ENCODE results near the gene ZDHHC11B.
"Not testable (repeated sequence)": the region's sequence is repeated elsewhere in the genome, so short reads cannot be mapped to it uniquely, and the experiment has no call there.

The ZDHHC11B gene

GRCh38 chr5:696191-696590 is 88.3 kb downstream of the ZDHHC11B start:
- H3K4me1 Mint-ChIP-seq, H3K9me3 Mint-ChIP-seq, H3K27ac Mint-ChIP-seq, H3K36me3 Mint-ChIP-seq, H3K27me3 Mint-ChIP-seq, H3K4me3 Mint-ChIP-seq: not testable (repeated sequence)

- not testable (repeated sequence) for H3K36me3 Mint-ChIP-seq, H3K4me1 Mint-ChIP-seq, H3K4me3 Mint-ChIP-seq, H3K9me3 Mint-ChIP-seq, H3K27me3 Mint-ChIP-seq, H3K27ac Mint-ChIP-seq
Measured at GRCh38 chr5:695475-695874, 89.1 kb downstream of the ZDHHC11B start.

DNA sequence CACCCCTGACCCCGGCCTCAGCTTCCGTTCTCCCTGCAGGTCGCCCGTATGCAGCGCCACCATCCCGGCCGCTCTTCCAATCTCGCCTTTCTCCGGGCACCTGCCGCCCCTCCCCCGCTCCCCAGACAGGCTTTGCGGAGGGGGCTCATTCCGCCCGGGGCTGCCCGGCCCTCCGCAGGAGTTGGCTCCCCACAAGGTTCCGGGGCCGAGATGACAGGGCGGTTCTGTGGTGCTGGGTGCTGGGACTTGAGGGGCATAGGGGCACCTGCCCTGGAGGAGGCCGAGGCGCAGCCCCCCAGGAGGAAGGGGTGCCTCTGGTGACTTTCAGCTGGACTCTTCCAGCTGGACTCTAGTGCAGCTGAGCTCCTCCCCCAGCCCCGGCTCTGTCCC is 90.5 kb downstream of the ZDHHC11B start:
- not testable (repeated sequence) for H3K36me3 Mint-ChIP-seq, H3K9me3 Mint-ChIP-seq, H3K27ac Mint-ChIP-seq, H3K4me1 Mint-ChIP-seq, H3K4me3 Mint-ChIP-seq, H3K27me3 Mint-ChIP-seq

DNA sequence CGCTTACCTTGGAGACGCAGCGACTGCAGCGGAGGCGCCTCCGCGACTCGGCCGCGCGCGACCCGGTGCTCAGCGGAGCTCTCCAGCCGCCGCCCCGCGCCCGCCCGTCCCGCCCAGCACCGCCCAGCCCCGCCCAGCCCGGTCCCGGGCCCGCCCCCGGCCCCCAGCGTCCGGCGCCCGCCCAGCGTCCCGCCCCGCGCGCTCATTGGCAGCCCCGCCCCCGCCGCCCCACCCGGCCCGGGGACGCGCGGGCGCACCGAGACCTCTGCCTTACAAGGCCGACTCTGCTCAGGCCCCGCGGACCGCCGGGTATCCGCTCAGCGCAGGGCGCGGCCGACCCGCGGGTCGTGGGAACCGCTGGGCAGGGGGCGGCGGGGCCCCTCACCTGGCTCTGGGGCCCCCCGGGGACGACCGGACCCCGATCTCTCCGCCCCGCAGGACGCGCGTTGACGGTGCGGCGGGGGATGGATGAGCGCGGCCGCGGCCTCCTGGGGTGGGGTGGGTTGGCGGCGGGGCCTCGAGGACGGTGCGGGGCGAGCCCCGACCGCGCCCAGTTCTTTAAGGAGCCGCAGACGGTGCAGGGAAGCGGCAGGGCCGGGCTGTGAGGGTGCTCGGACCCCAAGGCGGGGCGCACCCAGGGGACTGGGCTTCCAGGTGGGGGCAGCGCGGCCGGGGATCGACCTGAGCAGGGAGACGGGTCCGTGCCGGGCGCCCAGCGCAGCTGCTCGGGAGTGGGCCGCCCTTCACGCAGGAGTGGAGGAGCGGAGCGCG is 91.1 kb downstream of the ZDHHC11B start, which contains the start of gene TPPP:
TSS of gene TPPP (minus strand) at position 82 of the 771 bp plus-strand sequence. CDS start 15,292 bp downstream, outside the sequence.
- not testable (repeated sequence) for H3K27ac Mint-ChIP-seq, H3K27me3 Mint-ChIP-seq, H3K36me3 Mint-ChIP-seq, H3K9me3 Mint-ChIP-seq, H3K4me1 Mint-ChIP-seq
- H3K4me3 Mint-ChIP-seq = peak within 1 kb of the TSS; percentile 62

- not testable (repeated sequence) for H3K4me1 Mint-ChIP-seq, H3K9me3 Mint-ChIP-seq, H3K4me3 Mint-ChIP-seq, H3K36me3 Mint-ChIP-seq, H3K27ac Mint-ChIP-seq, H3K27me3 Mint-ChIP-seq
Measured at GRCh38 chr5:692529-693041, 91.9 kb downstream of the ZDHHC11B start.

DNA sequence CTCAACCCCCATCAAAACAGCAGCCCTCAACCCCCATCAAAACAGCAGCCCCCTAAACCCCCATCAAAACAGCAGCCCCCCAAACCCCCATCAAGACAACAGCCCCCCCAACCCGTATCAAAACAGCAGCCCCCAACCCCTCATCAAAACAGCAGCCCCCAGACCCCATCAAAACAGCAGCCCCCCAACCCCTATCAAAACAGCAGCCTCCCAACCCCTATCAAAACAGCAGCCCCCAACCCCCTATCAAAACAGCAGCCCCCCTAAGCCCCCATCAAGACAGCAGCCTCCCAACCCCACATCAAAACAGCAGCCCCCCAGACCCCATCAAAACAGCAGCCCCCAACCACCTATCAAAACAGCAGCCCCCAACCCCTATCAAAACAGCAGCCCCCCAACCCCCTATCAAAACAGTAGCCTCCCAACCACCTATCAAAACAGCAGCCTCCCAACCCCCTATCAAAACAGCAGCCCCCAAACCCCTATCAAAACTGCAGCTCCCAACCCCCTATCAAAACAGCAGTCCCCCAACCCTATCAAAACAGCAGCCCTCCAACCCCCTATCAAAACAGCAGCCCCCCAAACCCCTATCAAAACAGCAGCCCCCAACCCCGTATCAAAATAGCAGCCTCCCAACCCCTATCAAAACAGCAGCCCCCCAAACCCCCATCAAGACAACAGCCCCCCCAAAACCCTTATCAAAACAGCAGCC is 92.6 kb downstream of the ZDHHC11B start:
- H3K27ac Mint-ChIP-seq = no peak overlapping the region
- no peaks in the 10 kb centered on the region for H3K36me3 Mint-ChIP-seq
- peak overlapping the region; percentile 62 for H3K4me3 Mint-ChIP-seq
- no peaks in the 10 kb centered on the region for H3K4me1 Mint-ChIP-seq
- H3K9me3 Mint-ChIP-seq = no peaks in the 10 kb centered on the region
- H3K27me3 Mint-ChIP-seq = no peaks in the 10 kb centered on the region

DNA sequence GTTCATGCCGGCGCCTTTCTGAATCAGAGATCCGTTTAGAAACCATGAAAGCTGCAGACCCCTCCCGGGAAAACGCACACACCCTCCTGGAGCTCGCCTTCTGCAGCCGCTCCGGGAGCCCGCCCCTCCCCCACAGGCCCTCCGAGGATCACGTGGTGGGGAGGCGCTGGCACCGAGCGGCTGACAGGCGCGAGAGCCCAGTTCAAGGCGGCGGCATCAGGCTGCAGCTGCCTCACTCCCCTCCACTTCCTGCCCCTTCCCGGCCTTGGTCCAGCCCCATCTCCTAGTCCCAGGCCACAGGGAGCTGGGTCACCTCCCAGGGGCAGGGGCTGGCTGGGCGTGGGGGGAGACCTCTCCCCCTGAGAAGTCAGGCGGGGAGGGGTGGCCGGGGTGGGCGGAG is 93.5 kb downstream of the ZDHHC11B start:
- H3K4me3 Mint-ChIP-seq, H3K36me3 Mint-ChIP-seq, H3K27me3 Mint-ChIP-seq, H3K27ac Mint-ChIP-seq, H3K4me1 Mint-ChIP-seq, H3K9me3 Mint-ChIP-seq: not testable (repeated sequence)

GRCh38 chr5:690293-690692 is 94.2 kb downstream of the ZDHHC11B start:
- H3K4me1 Mint-ChIP-seq, H3K27ac Mint-ChIP-seq, H3K36me3 Mint-ChIP-seq, H3K27me3 Mint-ChIP-seq, H3K9me3 Mint-ChIP-seq, H3K4me3 Mint-ChIP-seq: not testable (repeated sequence)

GRCh38 chr5:688348-689010 is 96.0 kb downstream of the ZDHHC11B start:
- not testable (repeated sequence) for H3K4me3 Mint-ChIP-seq, H3K4me1 Mint-ChIP-seq, H3K9me3 Mint-ChIP-seq, H3K27me3 Mint-ChIP-seq, H3K27ac Mint-ChIP-seq, H3K36me3 Mint-ChIP-seq

GRCh38 chr5:686936-687335 is 97.6 kb downstream of the ZDHHC11B start:
- not testable (repeated sequence) for H3K4me1 Mint-ChIP-seq, H3K9me3 Mint-ChIP-seq, H3K27ac Mint-ChIP-seq, H3K27me3 Mint-ChIP-seq, H3K36me3 Mint-ChIP-seq, H3K4me3 Mint-ChIP-seq

DNA sequence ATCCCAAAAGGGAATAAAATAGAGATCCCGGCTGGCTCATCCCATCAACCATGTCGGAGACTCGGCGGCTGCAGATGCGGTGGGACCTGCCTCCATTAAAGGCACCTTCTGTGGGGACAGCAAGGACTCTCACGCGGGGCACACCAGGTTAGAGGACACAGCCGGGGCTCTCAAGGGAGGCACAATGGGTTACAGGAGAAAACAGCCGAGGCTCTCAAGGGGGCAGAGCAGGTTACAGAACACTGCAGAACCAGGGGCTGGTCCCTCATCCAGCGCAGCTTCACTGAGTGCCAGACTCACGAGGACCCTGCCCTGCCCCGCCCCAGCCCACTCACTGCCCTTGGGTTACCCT is 98.4 kb downstream of the ZDHHC11B start:
- H3K36me3 Mint-ChIP-seq, H3K4me3 Mint-ChIP-seq, H3K4me1 Mint-ChIP-seq, H3K9me3 Mint-ChIP-seq, H3K27me3 Mint-ChIP-seq, H3K27ac Mint-ChIP-seq: not testable (repeated sequence)

DNA sequence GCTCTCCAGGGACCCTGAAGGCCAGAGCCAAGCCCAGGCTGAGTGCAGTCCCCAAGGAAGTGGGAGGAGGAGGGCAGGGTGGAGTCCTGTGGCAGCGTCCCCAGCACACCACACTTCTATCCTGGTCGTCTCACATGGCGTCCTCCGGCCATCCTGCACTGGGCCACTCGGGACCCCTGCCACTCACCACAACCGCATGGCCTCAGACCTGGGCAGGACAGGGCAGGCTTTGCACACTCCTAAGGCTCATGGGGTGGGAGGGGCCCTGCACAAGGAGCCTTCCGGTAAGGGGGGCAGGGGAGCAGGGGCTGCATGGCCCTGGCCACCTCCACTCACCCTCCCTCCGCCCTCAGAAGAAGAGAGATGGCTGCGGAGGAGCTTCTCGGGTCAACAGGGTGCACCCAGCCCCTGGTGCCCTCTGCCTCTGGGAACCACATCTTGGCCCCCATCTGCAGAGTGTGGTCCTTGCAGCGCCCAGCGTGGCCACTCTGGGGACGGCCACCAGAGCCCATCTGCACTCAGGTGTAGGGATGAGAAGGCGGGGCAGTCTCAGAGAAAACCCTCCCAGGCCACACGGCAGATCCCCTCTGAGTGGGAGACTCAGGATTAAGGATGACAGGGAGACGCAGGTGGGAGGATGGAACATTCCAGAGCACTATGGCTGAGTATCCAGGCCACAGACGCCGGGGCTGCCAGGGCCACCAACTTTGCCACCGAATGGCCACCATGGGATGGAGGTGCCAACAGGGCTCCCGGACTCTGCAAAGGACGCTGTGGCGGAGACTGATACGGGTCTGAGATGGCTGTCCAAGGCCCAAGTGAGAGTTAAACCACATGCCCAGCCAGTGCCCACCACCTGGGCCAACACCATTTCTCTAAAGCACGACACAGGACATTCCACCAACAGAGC is 99.0 kb downstream of the ZDHHC11B start:
- no peaks in the 10 kb centered on the region for H3K27me3 Mint-ChIP-seq
- no peak overlapping the region for H3K4me3 Mint-ChIP-seq
- no peaks in the 10 kb centered on the region for H3K36me3 Mint-ChIP-seq
- H3K9me3 Mint-ChIP-seq = no peaks in the 10 kb centered on the region
- H3K27ac Mint-ChIP-seq = no peak overlapping the region
- H3K4me1 Mint-ChIP-seq = no peaks in the 10 kb centered on the region

GRCh38 chr5:684751-685216 is 99.7 kb downstream of the ZDHHC11B start:
- Mint-ChIP-seq H3K9me3 (no peaks in the 10 kb centered on the region), H3K4me3 (no peak overlapping the region), H3K27ac (no peak overlapping the region), H3K27me3 (no peaks in the 10 kb centered on the region), H3K36me3 (no peaks in the 10 kb centered on the region), H3K4me1 (no peaks in the 10 kb centered on the region)

DNA sequence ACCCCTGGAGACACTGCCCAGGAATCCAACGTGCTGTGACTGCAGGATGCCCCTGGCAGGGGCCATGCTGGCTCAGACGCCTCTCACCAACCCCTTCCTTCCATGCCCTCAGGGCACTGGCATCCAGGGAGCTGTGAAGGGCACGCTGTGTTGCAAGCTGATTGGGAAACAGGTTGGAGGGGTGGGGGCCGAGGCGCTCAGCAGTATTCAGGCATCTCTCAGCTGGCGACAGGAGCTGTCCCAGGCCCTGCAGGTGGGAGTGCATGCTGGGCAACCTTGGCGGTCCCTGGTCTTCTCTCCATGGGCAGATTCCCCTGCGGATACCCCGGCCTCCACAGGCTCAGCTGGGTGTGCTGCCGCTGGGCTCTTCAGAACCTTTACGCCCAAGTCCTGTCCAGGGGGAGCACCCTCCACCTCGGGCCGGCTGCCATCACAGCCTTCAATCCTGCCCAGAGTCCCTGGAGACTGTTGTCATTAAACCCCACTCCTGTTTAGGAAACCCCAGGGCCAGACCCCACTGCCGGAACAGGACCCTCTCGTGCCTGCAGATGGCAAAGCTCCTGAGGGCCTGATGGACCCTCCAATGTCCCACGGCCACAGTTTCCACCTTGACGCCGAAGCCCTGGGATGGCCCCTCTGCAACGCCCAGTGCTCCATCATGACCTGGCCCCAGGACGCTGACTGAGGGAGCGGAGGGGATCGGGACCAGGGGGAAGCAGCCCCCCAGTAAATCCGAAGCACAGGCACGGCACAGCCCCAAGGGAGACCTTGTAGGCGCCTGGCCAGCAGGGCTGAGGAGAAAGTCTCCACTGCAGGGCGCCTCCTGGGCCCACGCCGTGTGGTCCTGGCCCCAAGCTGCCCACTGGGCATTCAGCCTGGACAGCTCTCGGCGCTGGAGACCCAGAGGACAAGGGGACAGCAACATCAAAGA is 100.7 kb downstream of the ZDHHC11B start:
- H3K4me1 Mint-ChIP-seq = no peaks in the 10 kb centered on the region
- no peak overlapping the region for H3K27ac Mint-ChIP-seq
- no peaks in the 10 kb centered on the region for H3K27me3 Mint-ChIP-seq
- H3K9me3 Mint-ChIP-seq = no peaks in the 10 kb centered on the region
- H3K4me3 Mint-ChIP-seq = no peak overlapping the region
- no peaks in the 10 kb centered on the region for H3K36me3 Mint-ChIP-seq
